ENCODE results near the gene MYH11.

GRCh38 chr16:15735610-15736009 is 121.2 kb downstream of the MYH11 start:
- TF ChIP-seq CTCF (IDR thresholded peaks at IDR 0.05): no peak
- TF ChIP-seq POLR2A (IDR thresholded peaks at IDR 0.05): no peak

All from breast epithelium (tissue), 3 donors.